Upper lobe of left lung (tissue), 6 donors: ENCODE measurements around the gene STIMATE. TPM values are rescaled to one million over a fixed set of nuclear protein-coding genes. Genes with fewer than 3 reads are reported as not detected.

Experiments used
- ATAC-seq, 2 donors: fragments of 200-7000 bp; cut with Tn5 transposase; one replicate each; pipeline ENCODE4 v1.9.1; 2022; ENCODE audit warnings: mild to moderate bottlenecking in 2 of 2, moderate library complexity in 2 of 2; ENCODE audit not compliant: low FRiP score in 2 of 2
- DNase-seq, 2 donors: peaks; one replicate each; pipeline ENCODE4 v3.0.0-alpha.2; 2019 to 2020
- H3K27ac ChIP-seq, 4 donors: fragments of 200-600 bp; sonication (generic); one replicate each; pipeline ENCODE4 v1.5.1; 2016 to 2019
- H3K27me3 ChIP-seq, 4 donors: fragments of 200-600 bp; sonication (generic); one replicate each; pipeline ENCODE4 v1.5.1; 2017 to 2019
- H3K36me3 ChIP-seq, 4 donors: fragments of 200-600 bp; sonication (generic); one replicate each; pipeline ENCODE4 v1.5.1; 2016 to 2019
- H3K4me1 ChIP-seq, 4 donors: fragments of 200-600 bp; sonication (generic); one replicate each; pipeline ENCODE4 v1.5.1; 2018 to 2019
- H3K4me3 ChIP-seq, 4 donors: fragments of 200-600 bp; sonication (generic); one replicate each; pipeline ENCODE4 v1.5.1; 2017 to 2019; ENCODE audit warnings: mild to moderate bottlenecking in 2 of 4, moderate library complexity in 1 of 4
- H3K9me3 ChIP-seq, 4 donors: fragments of 200-600 bp; sonication (generic); one replicate each; pipeline ENCODE4 v1.5.1; 2018 to 2019
- EP300 ChIP-seq, 4 donors: sonication (generic); formaldehyde crosslinking; IDR thresholded peaks; one replicate each; pipeline ENCODE4 v1.5.1; 2017; ENCODE audit warnings: antibody characterized with exemption in 4 of 4, control low read depth in 2 of 4
- POLR2A ChIP-seq, 4 donors: fragments of 450-650 bp; IDR thresholded peaks; one replicate each; pipeline ENCODE4 v1.5.1; 2016 to 2017; ENCODE audit warnings: antibody characterized with exemption in 4 of 4, mild to moderate bottlenecking in 2 of 4
- POLR2AphosphoS5 ChIP-seq, 2 donors: sonication (generic); formaldehyde crosslinking; IDR thresholded peaks; one replicate each; pipeline ENCODE4 v1.5.1; 2017; ENCODE audit warnings: antibody characterized with exemption in 2 of 2
- WGBS, 2 donors: methylation state at CpG; one replicate each; pipeline ENCODE4 v1.1.5; 2017 to 2018; 5-methylcytosine and 5-hydroxymethylcytosine counted together
- total RNA-seq, 6 donors: library from RNA; depleted of rRNA in 4 of 6; stranded (reverse); fragments of >200 nt in 4 of 6; gene quantifications; one replicate each; pipeline versions ENCODE4 v1.1.0 to v1.2.1, GENCODE V29; 2016 to 2021
- TF ChIP-seq, protein P1 (sequence below), 6 experiments: fragments of 450-650 bp in 4 of 6; fragments of 200-600 bp in 2 of 6; sonication (generic) in 2 of 6; IDR thresholded peaks; one replicate each; pipeline ENCODE4 v1.5.1; 2016 to 2019; ENCODE audit warnings: antibody characterized with exemption in 6 of 6
- donor health status: DM: no; HTN: no; CAD: no; lungs with moderate emphysema.
- donor health status: DM: no; HTN: yes; CAD: no; lungs with severe emphysema.

Gene STIMATE
- total RNA-seq, 6 donors from 2014 or later, result 39.7 to 87.0 (median 44.9) TPM

DNA sequence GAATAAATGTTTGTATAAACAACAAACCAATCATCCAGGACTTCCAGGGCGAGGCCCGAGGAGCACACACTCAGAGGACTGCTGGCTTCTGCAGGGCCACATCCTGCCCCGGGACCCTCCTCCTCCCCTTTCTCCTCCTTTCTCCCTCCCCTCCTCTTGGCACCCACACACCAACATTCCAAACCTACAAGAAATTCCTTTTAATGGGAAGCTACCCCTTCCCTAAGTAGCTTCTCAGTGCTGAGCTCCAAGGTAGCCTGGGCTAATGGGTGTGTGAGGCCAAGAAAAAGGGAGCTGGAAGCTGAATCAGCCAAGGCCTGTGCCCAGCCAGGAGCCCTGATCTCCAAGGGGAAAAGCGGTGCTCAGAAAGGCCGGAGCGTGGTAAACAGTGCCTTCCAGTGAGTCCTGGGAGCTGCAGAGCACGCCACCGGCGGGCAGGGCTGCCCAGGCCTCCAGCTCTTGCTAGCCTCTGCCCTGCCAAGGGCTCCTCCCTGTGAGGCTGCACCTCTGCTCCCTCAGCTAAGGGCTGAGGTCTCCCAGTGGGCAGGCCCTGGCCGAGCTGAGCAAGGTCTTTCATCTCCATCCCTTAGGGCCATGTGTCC is 98.9 kb downstream of the STIMATE start:
- no peak overlapping the region for H3K4me3 ChIP-seq
- H3K36me3 ChIP-seq, result no peaks in the 10 kb centered on the region
- no peaks in the 10 kb centered on the region for H3K27me3 ChIP-seq
- H3K9me3 ChIP-seq, result no peaks in the 10 kb centered on the region
- WGBS, 2 donors, result 73 to 82% methylated on average over 7 to 10 of the region's 10 CpGs
- TF ChIP-seq POLR2A (IDR thresholded peaks at IDR 0.05), result no peak
- TF ChIP-seq, protein P1, sequence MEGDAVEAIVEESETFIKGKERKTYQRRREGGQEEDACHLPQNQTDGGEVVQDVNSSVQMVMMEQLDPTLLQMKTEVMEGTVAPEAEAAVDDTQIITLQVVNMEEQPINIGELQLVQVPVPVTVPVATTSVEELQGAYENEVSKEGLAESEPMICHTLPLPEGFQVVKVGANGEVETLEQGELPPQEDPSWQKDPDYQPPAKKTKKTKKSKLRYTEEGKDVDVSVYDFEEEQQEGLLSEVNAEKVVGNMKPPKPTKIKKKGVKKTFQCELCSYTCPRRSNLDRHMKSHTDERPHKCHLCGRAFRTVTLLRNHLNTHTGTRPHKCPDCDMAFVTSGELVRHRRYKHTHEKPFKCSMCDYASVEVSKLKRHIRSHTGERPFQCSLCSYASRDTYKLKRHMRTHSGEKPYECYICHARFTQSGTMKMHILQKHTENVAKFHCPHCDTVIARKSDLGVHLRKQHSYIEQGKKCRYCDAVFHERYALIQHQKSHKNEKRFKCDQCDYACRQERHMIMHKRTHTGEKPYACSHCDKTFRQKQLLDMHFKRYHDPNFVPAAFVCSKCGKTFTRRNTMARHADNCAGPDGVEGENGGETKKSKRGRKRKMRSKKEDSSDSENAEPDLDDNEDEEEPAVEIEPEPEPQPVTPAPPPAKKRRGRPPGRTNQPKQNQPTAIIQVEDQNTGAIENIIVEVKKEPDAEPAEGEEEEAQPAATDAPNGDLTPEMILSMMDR (IDR thresholded peaks at IDR 0.05), result no peak
- TF ChIP-seq EP300 (IDR thresholded peaks at IDR 0.05), result no peak
- TF ChIP-seq POLR2AphosphoS5 (IDR thresholded peaks at IDR 0.05), result no peak
- H3K27ac ChIP-seq, result no peak overlapping the region
- DNase-seq (no peak), ATAC-seq (no peak)
- no peaks in the 10 kb centered on the region for H3K4me1 ChIP-seq

DNA sequence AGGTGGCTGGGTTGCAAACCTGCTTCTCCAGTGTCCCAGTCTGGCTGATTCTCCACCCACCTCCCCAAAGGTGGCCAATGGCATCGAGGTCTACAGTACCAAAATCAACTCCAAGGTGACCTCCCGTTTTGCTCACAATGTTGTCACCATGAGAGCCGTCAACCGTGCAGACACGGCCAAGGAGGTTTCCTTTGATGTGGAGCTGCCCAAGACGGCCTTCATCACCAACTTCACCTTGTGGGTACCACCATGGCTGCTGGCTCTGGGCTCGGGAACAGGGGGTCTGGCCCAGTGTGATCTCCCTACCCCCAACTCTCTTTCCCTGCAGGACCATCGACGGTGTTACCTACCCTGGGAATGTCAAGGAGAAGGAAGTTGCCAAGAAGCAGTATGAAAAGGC is 100.9 kb downstream of the STIMATE start:
- Histone ChIP-seq H3K4me3 (no peak overlapping the region), H3K9me3 (no peaks in the 10 kb centered on the region), H3K36me3 (no peaks in the 10 kb centered on the region), H3K27me3 (no peaks in the 10 kb centered on the region), H3K27ac (no peak overlapping the region), H3K4me1 (no peaks in the 10 kb centered on the region)
- ATAC-seq (no peak), DNase-seq (no peak)
- no peak for TF ChIP-seq POLR2A (IDR thresholded peaks at IDR 0.05)
- TF ChIP-seq, protein P1 (IDR thresholded peaks at IDR 0.05), result no peak
- no peak for TF ChIP-seq POLR2AphosphoS5 (IDR thresholded peaks at IDR 0.05)
- TF ChIP-seq EP300 (IDR thresholded peaks at IDR 0.05), result no peak
- WGBS, 2 donors, result 67 to 86% methylated on average over 4 to 9 of the region's 9 CpGs

- TF ChIP-seq, protein P1 (IDR thresholded peaks at IDR 0.05), result no peak
- TF ChIP-seq POLR2A (IDR thresholded peaks at IDR 0.05) (no peak), EP300 (IDR thresholded peaks at IDR 0.05) (no peak), POLR2AphosphoS5 (IDR thresholded peaks at IDR 0.05) (no peak)
- Histone ChIP-seq H3K36me3 (no peaks in the 10 kb centered on the region), H3K27me3 (no peaks in the 10 kb centered on the region), H3K4me3 (no peak overlapping the region), H3K9me3 (no peaks in the 10 kb centered on the region), H3K27ac (no peak overlapping the region), H3K4me1 (no peaks in the 10 kb centered on the region)
- 53 to 74% methylated on average over 4 to 9 of the region's 9 CpGs for WGBS, 2 donors
- DNase-seq, result no peak
- ATAC-seq, result no peak
These were observed 101.9 kb downstream of the STIMATE start for GRCh38 chr3:52795298-52795900.

- H3K9me3 ChIP-seq, result no peaks in the 10 kb centered on the region
- no peak within 1 kb of the TSS for H3K27ac ChIP-seq
- WGBS, 2 donors, result 70 to 84% methylated on average over 8 to 10 of the region's 10 CpGs
- ATAC-seq (no peak), DNase-seq (no peak)
- no peak within 1 kb of the TSS for H3K4me3 ChIP-seq
- H3K36me3 ChIP-seq, result no peaks in the 10 kb centered on the region
- no peaks in the 10 kb centered on the region for H3K27me3 ChIP-seq
- TF ChIP-seq POLR2A (IDR thresholded peaks at IDR 0.05), result no peak
- TF ChIP-seq, protein P1 (IDR thresholded peaks at IDR 0.05), result no peak
- TF ChIP-seq POLR2AphosphoS5 (IDR thresholded peaks at IDR 0.05), result no peak
- no peak for TF ChIP-seq EP300 (IDR thresholded peaks at IDR 0.05)
- H3K4me1 ChIP-seq, result no peaks in the 10 kb centered on the region
These were observed 102.7 kb downstream of the STIMATE start, which contains the start of gene ITIH3 for GRCh38 chr3:52794612-52795099. ITIH3 (plus strand) TSS chr3:52794796; CDS start chr3:52794804, 8 bp downstream.
